Stimulated activated naive CD8-positive, alpha-beta T cell treated with anti-CD3 and anti-CD28 coated beads, Interleukin-15, amount 100 ng/mL, for 72 hours (primary cell): Measurements from ENCODE around the gene STAG3.
"Not testable (repeated sequence)": the region's sequence is repeated elsewhere in the genome, so short reads cannot be mapped to it uniquely, and the experiment has no call there.

Source experiments
- ATAC-seq: fragments of 150-1000 bp; cut with Tn5 transposase; 2 replicates; pipeline ENCODE4 v1.10.0; 2021; ENCODE audit warnings: mild to moderate bottlenecking, moderate library complexity
- DNase-seq, 2 donors: peaks; one replicate each; pipeline ENCODE4 v3.0.0; 2021 to 2022
- H3K27ac Mint-ChIP-seq, 2 donors: one replicate each; pipeline ENCODE4 v1.8.0; 2022; ENCODE audit warnings: mild to moderate bottlenecking in 2 of 2, mixed read lengths in 2 of 2, moderate library complexity in 2 of 2
- H3K27me3 Mint-ChIP-seq: one replicate; pipeline ENCODE4 v1.8.0; 2022; ENCODE audit warnings: mixed read lengths
- H3K4me1 Mint-ChIP-seq: one replicate; pipeline ENCODE4 v1.8.0; 2022; ENCODE audit warnings: mild to moderate bottlenecking, mixed read lengths
- H3K4me3 Mint-ChIP-seq, 2 donors: one replicate each; pipeline ENCODE4 v1.8.0; 2022; ENCODE audit warnings: mild to moderate bottlenecking in 2 of 2, mixed read lengths in 2 of 2, moderate library complexity in 1 of 2
- H3K9me3 Mint-ChIP-seq, 2 donors: one replicate each; pipeline ENCODE4 v1.8.0; 2022; ENCODE audit warnings: mixed read lengths in 2 of 2

STAG3 gene

DNA sequence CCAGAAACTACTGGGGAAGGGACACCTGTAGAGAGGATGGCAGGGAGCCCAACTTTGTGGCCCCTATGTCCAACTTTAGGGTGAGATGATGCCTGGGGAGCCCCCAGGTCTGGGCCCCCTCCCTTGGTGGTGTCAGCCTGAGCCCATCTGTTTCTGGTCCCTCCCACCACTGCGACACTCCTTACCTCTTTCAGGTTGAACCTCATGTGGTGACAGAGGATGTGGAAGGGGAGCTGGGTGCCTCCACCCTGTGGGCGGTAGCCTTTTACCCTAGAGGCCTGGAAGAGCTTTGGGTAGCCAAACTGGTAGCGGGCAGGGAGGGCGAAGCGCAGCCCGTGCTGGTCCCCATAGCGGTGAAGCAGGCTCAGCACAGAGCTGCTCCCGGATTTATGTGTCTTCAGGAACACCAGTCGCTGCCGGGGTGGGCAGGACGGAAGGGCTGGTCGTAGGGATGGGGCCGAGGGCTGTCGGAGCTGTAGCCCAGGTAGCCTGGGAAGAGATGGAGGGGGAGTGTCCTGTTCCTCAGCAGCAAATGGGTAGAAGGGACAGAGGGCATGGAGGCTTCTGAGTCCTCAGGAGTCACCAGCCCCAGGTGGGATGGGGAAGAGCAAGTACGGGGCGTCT, 11.3 kb upstream of the STAG3 start:
- peak overlapping the region; percentile 82 to 89 for H3K4me3 Mint-ChIP-seq
- H3K4me1 Mint-ChIP-seq: peaks cover 90% of the 10 kb centered on the region
- no peaks in the 10 kb centered on the region for H3K27me3 Mint-ChIP-seq
- ATAC-seq (peak; percentile 74), DNase-seq (peak in 1 of 2 donors; percentile 56)
- no peaks in the 10 kb centered on the region for H3K9me3 Mint-ChIP-seq
- H3K27ac Mint-ChIP-seq: peak overlapping the region in 1 of 2 donors; percentile 27

DNA sequence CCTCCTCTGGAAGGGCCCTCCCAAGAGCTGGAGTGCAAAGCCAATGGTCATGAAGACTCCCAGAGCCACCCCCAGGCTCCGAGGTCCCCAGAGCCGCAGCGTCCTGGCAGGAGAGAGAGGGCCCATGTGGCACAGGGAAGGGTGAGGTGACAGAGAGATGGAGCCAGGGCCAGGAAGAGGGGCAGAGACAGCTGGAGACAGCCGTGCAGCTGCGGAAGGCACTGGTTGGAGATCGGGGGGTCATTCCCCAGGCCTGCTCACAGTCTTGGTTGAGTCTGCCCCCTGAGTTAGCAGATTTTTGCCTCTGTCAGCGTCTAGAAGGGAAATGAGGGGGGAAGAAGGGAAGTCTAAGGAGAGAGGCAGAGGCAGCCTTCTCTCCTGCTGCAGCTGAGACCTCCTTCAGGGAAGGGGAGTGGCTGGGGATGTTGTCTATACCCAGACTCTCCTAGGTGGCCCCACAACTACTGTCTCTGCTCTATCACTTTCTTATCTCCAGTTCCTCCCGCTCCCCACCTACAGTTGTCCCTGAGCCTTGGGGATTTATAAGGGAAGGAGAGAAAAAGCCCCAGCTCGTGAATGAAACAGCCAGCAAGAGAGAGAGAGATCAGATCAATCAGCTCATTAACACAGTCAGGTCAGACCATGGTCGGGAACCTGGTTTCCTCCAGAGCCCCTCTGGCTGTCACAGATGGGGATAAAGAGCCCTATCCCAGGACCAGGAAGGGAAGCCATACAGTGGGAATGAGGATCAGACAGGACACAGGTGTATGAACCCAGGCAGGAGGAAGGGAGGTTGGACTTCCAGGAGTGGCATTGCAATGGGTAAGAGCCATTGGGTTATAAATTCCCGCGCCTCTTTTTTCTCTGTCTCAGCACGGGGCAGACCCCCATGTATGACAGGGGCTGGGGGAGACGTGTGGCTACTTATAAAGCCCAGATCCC, 10.5 kb upstream of the STAG3 start:
- no peak overlapping the region for H3K27ac Mint-ChIP-seq
- DNase-seq (no peak), ATAC-seq (no peak)

DNA sequence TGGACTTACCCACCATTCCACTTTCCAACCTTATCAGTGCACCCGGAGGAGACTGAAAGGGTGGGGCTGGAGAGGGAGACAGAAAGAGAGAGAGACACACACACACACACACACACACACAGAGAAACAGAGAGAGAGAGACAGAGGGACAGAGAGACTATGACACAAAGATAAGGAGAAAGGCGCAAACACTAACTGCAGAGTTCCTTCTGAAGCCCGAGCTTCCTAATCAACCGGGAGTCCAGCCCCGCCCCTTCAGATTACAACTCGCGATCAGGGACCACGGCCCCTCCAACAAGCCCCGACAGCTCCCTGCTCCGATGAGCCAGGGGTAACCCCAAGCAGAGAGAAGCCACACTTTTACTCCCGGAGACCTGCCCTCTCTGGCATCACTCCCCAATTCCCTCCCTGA, 9.8 kb upstream of the STAG3 start:
- H3K9me3 Mint-ChIP-seq: no peaks in the 10 kb centered on the region
- DNase-seq: no peak
- H3K27me3 Mint-ChIP-seq: no peaks in the 10 kb centered on the region
- H3K27ac Mint-ChIP-seq: peak overlapping the region; percentile 38 to 94
- H3K4me3 Mint-ChIP-seq: peak overlapping the region; percentile 82 to 89
- no peak for ATAC-seq
- H3K4me1 Mint-ChIP-seq: peaks cover 81% of the 10 kb centered on the region

More for the DNA sequence above, 10.5 kb upstream of the STAG3 start:
- H3K27me3 Mint-ChIP-seq: no peaks in the 10 kb centered on the region
- peak overlapping the region; percentile 82 to 89 for H3K4me3 Mint-ChIP-seq
- H3K4me1 Mint-ChIP-seq: peaks cover 88% of the 10 kb centered on the region
- no peaks in the 10 kb centered on the region for H3K9me3 Mint-ChIP-seq

DNA sequence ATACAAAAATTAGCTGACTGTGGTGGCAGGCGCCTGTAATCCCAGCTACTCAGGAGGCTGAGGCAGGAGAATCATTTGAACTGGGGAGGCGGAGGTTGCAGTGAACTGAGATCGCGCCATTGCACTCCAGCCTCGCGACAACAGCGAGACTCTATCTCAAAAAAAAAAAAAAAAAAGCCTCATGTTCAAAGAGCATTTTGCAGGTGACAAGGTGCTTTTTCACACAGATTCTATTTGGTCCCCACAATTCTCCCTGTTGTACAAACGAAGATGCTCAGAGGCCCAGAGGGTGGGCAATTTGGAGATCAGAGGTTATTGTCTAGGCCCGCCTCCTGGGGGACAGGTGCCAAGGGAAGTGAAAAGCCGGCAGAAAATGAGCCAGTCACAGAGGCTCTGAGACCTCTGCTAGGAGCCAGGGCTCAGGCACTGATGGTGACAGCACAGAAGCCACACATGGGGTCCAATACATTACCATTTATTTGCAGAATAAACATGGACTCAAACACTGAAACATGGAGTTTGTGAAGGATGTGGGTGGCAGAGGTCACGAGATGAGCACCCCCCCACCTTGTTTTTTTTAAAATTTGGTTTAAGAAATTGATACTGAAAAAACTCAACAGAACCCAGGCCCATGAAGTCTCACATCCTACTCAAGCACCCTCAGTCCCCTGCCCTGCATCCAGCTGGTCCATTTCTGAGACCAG, 8.4 kb upstream of the STAG3 start:
- H3K27me3 Mint-ChIP-seq: no peaks in the 10 kb centered on the region
- ATAC-seq: peak; percentile 16
- H3K4me1 Mint-ChIP-seq: peaks cover 67% of the 10 kb centered on the region
- H3K27ac Mint-ChIP-seq: peak overlapping the region in 1 of 2 donors; percentile 94
- H3K9me3 Mint-ChIP-seq: no peaks in the 10 kb centered on the region
- H3K4me3 Mint-ChIP-seq: peak overlapping the region; percentile 82 to 89
- no peak for DNase-seq

DNA sequence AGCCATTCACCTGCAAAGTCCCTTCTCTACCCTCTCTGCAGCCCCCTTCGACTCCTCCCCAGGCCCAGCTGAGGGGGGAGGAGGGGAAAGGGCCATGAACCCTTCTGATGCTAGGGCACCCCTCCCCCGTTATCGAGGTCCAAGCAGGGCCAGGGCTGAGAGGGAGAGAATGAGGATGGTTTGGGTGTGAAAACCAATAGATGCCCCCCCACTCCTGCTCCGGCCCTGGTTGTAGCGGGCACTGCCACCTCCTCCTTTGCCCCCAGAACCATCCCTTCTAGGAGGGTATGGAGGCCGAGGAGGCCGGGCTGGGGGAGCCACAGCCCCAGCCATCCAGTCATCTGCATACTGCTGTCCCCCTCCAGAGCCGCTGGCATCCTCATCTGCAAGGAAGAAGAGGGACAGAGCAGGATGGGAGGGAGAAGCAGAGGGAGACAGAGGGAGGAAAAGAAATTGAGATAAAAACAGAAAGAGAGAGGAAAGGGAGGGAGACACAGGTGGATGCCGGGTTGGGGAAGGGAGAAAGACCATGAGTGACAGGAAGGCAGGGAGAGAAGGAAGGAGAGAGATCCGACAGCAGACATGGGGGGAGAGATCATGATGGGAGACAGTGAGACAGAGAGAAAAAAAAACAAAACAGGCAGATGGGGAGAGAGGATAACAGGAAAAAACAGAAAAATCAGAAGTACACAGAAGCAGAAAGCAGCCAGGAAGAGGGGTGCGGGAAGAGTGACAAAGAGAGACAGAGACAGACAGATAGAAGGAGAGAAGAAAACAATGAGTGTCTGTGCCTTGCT, 7.4 kb upstream of the STAG3 start:
- Mint-ChIP-seq H3K9me3 (no peaks in the 10 kb centered on the region), H3K4me1 (peaks cover 67% of the 10 kb centered on the region), H3K27me3 (no peaks in the 10 kb centered on the region), H3K4me3 (peak overlapping the region; percentile 71 to 73), H3K27ac (no peak overlapping the region)
- no peak for DNase-seq
- ATAC-seq: no peak

DNA sequence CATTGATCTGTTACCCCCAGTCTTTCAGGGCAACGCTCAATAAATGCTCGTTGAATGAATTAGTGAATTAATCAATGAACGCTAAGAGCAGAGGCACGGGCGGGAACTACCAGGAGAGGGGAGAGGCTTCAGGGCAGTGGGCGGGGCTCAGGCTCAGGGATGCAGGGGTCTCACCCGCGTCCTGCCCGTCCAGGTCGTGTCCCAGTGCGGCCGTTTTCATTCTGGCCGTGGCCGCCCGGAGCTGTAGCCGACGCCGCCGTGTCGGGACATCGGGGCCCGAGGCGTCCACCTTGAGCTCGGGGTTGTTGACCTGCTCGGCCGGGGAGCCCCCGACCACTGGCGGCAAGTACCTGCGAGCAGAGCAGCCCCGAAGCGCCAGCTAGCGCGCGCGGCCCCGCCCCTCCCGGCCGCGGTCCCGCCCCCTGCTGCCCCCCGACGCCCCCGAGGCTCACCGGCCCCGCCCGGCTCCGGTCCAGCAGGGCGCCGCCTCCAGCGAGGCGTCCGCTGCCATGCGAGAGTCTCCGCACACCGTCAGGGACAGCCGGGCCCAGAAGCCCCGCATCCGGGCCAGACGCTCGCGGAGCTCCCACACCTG, 6.5 kb upstream of the STAG3 start:
- peak overlapping the region; percentile 71 to 73 for H3K4me3 Mint-ChIP-seq
- DNase-seq (no peak), ATAC-seq (peak; percentile 63)
- peaks cover 66% of the 10 kb centered on the region for H3K4me1 Mint-ChIP-seq
- peaks cover under 1% of the 10 kb centered on the region for H3K27me3 Mint-ChIP-seq
- H3K27ac Mint-ChIP-seq: no peak overlapping the region
- H3K9me3 Mint-ChIP-seq: no peaks in the 10 kb centered on the region

DNA sequence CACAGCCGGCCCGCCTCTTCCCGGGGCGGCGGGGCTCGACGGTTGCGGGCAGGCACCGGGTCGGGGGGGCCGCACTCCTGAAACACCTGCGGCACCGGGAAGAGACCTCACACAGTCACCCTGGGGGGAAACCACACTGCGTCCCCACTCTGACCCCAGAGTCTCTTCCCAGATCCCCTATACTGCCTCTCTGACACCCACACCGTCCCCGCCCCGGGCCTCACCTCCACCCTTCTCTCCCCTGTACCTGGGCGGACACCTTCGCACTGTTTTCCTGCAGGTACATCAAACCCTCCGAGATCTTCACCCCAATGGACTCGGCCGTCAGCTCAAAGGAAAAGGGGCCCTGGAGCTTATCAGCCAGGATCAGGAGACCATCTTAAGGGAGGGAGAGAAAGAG, 5.9 kb upstream of the STAG3 start:
- H3K4me1 Mint-ChIP-seq: peaks cover 66% of the 10 kb centered on the region
- peak overlapping the region; percentile 78 for H3K4me3 Mint-ChIP-seq
- H3K27me3 Mint-ChIP-seq: peaks cover 6% of the 10 kb centered on the region
- H3K9me3 Mint-ChIP-seq: no peaks in the 10 kb centered on the region
- ATAC-seq (peak; percentile 16), DNase-seq (no peak)
- H3K27ac Mint-ChIP-seq: no peak overlapping the region

DNA sequence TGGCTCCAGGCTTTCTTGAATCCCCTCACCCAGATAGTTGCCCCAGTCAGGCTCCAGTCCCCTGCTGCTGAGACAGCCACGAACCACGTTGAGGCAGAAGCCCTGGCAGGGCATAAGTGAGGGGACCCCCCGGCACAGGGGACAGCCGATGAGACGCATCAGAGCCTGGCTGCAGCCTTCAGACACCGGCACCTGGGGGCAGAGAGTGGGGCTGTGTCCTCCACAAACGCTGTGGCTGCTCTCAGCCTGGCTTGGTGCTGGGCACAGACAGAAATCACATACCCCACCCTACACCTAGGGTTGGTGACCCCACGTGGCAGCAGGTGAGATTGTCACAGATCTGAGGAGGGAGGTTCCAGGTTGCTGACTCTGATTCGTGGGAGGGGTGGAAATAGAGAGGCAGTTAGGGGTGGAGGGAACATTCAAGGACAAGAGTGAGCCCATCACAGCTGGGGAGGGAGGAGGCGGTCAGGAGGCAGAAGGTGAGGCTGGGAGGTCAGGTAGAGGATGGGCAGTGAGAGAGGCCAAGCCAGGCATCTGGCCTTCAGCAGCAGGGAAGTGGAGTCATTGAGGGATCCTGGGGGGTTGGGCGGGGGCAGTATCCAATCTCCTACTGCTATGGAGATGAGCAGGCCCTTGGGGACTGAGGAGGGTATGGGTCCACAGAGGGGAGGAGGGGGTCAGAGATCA, 3.8 kb upstream of the STAG3 start:
- DNase-seq (no peak), ATAC-seq (no peak)
- Mint-ChIP-seq H3K4me3 (no peak overlapping the region), H3K27me3 (peaks cover 6% of the 10 kb centered on the region), H3K9me3 (no peaks in the 10 kb centered on the region), H3K4me1 (peaks cover 54% of the 10 kb centered on the region), H3K27ac (peak overlapping the region in 1 of 2 donors; percentile 8)

DNA sequence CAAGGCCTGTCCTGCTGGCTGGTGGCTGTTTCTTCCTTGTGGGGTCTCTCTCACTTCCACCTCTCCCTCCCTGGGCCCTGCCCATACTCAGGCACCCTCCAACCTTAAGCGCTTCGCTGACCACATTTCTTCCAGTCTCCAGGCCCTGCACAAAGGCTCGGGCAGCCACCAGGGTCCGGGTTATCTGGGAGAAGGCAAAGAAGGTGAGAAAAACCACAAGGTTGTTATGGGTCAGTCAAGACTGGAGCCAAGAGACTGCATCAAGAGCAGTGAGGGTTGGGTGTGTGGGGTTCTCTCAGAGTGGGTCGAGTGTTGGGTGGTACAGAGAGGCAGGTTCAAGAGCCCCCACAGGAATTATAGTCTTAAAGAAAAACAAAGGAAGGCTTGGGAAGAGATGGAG, 3.1 kb upstream of the STAG3 start:
- Mint-ChIP-seq H3K27me3 (peaks cover 6% of the 10 kb centered on the region), H3K9me3 (no peaks in the 10 kb centered on the region), H3K27ac (no peak overlapping the region), H3K4me1 (peaks cover 47% of the 10 kb centered on the region), H3K4me3 (no peak overlapping the region)
- no peak for DNase-seq
- no peak for ATAC-seq

DNA sequence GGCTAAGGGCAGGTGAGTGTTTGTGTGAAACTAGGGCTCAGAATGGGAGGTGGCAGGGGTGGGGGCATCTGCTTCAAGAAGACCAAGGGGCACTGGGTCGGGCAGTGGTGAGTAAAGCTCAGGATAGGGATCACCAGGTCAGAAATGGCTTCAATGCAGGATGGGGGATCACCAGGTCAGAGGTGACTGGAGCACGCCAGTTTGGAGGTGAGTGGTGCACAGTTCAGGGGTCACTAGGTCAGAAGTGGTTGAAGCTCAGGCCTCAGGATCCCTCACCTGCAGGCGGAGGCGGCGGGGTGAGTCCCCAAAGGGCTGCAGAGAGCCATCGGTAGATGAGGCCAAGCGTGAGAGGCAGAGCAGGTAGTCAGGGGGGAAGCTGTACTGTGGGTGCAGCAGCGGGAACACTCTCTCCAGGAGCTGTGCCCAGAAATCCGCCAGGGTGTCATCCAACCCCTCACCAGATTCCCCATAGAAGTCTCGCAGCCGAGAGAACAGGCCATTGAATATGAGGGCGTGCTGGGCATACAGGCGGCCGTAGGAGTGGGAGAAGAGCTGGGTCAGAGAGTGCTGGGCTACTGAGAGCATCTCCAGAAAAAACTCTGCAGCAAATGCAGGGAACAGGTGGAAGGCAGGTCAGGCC, 2.3 kb upstream of the STAG3 start:
- Mint-ChIP-seq H3K27me3 (peaks cover 6% of the 10 kb centered on the region), H3K4me1 (peaks cover 47% of the 10 kb centered on the region), H3K27ac (no peak overlapping the region), H3K4me3 (peak overlapping the region in 1 of 2 donors; percentile 6), H3K9me3 (peaks cover 0 to 4% of the 10 kb centered on the region in 2 donors)
- no peak for ATAC-seq
- no peak for DNase-seq

DNA sequence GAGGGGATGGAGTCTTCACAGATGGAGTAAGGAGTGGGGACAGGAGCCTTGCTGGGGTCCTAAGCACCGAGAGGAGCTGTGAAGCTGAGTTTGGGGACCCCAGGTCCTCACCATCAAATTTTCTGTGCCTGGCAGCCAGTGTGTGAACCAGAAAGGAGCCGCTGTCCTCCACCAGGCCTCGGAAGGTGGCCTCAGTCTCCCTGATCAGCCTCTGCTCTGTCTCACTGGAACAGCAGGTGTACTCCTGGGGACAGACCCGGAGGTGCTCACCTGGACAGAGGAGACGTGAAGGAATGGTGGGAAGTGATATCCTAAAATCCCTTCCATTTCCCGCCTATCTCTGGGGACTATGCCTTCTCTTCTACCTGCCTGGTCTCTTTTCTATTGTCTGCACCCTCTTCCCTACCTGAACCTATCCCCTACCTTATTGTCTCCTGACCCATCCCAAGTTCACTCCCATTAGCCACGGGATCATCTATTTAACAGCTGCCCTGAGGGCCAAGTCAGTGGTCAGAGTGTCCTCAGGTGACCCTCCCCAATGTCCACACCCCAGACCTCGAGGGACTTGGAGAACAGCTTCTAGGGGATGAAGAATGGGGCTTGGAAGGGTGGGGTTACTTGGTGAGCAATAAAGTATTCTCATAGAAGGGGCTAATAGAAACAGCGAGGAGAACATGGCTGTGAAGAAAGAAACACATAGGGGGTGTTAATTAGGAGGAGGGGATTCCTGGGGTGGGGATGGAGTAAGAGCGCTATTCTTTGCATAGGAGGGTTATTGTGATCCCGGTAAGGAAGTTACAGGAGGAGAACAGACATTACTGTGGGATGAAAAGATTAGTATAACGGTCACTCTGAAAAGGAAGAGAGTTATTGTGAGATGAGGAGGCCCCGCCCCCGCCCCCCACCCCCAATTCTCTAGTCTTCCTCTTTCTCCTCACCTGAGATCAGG, 1.3 kb upstream of the STAG3 start:
- DNase-seq (no peak), ATAC-seq (no peak)
- Mint-ChIP-seq H3K27me3 (peaks cover 6% of the 10 kb centered on the region), H3K9me3 (peaks cover 0 to 7% of the 10 kb centered on the region in 2 donors), H3K4me1 (peaks cover 50% of the 10 kb centered on the region), H3K27ac (no peak overlapping the region), H3K4me3 (peak overlapping the region; percentile 87)

DNA sequence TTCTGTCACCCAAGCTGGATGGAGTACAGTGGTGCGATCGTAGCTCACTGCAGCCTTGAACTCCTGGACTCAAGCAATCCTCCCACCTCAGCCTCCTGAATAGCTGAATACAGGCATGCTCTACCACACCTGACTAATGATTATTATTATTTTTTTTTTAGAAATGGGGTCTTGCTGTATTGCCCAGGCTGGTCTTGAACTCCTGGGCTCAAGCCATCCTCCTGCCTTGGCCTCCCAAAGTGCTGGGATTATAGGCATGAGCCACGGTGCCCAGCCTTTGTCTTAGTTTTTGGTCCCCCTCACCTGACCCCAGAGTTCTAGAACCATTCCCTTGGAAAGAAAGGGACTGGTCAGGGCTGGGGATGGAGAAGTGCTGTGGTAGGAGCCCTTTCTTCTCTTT, 2.4 kb downstream of the STAG3 start:
- DNase-seq, H3K9me3 Mint-ChIP-seq, ATAC-seq, H3K27me3 Mint-ChIP-seq: not testable (repeated sequence)
- Mint-ChIP-seq H3K27ac (peak overlapping the region in 1 of 2 donors; percentile 84), H3K4me3 (peak overlapping the region; percentile 71 to 88), H3K4me1 (peaks cover 65% of the 10 kb centered on the region)

DNA sequence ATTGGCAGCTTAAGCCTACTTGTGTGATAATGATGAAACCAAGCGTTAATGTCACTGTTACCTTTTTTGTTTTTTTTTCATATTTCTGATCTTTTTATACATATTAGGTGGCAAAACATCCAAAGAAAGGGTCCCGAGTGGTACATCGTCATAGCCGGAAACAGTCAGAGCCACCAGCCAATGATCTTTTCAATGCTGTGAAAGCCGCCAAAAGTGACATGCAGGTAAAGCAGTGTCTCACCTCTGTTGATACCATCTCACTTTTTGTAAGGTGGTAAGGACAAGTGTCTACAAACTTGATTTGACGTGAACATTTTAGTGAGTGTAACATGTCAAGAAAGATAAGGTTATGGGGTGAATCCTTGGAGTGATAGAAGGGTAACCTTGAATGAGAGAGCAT, 4.9 kb downstream of the STAG3 start:
- not testable (repeated sequence) for H3K4me3 Mint-ChIP-seq, ATAC-seq, H3K27me3 Mint-ChIP-seq, H3K27ac Mint-ChIP-seq, H3K9me3 Mint-ChIP-seq, DNase-seq
- H3K4me1 Mint-ChIP-seq: peaks cover 40% of the 10 kb centered on the region
